Measurements from ENCODE around the gene VASH2.
"Not testable (repeated sequence)": the region's sequence is repeated elsewhere in the genome, so short reads cannot be mapped to it uniquely, and the experiment has no call there.

VASH2 gene

GRCh38 chr1:212983482-212983881 is 33.1 kb downstream of the VASH2 start:
- no peak for DNase-seq (ENCODE audit: low spot score)
- TF ChIP-seq CTCF (IDR thresholded peaks at IDR 0.05; ENCODE audit: borderline replicate concordance, control extremely low read depth, extremely low read depth, insufficient read depth, missing control alignments) = no peak
- in situ Hi-C loops (cut with MboI; ENCODE audit: low sequenced_read_pairs, unreplicated experiment) = loop anchor here (25.0 kb wide), 2 partner anchors 321 to 521 kb away; no protein-coding TSS in a partner anchor

GRCh38 chr1:212984522-212985291 is 34.4 kb downstream of the VASH2 start:
- no peak for TF ChIP-seq CTCF (IDR thresholded peaks at IDR 0.05; ENCODE audit: borderline replicate concordance, control extremely low read depth, extremely low read depth, insufficient read depth, missing control alignments)
- DNase-seq (ENCODE audit: low spot score) = no peak
- in situ Hi-C loops (cut with MboI; ENCODE audit: low sequenced_read_pairs, unreplicated experiment) = loop anchor here (25.0 kb wide), 2 partner anchors 322 to 522 kb away; no protein-coding TSS in a partner anchor

- in situ Hi-C loops (cut with MboI; ENCODE audit: low sequenced_read_pairs, unreplicated experiment) = loop anchor here (25.0 kb wide), 2 partner anchors 324 to 524 kb away; no protein-coding TSS in a partner anchor
- no peak for TF ChIP-seq CTCF (IDR thresholded peaks at IDR 0.05; ENCODE audit: borderline replicate concordance, control extremely low read depth, extremely low read depth, insufficient read depth, missing control alignments)
- no peak for DNase-seq (ENCODE audit: low spot score)
Observed at GRCh38 chr1:212986551-212986950, 36.2 kb downstream of the VASH2 start.

GRCh38 chr1:212987702-212988322 is 37.5 kb downstream of the VASH2 start:
- in situ Hi-C loops (cut with MboI; ENCODE audit: low sequenced_read_pairs, unreplicated experiment) = loop anchor here (25.0 kb wide), 2 partner anchors 326 to 526 kb away; no protein-coding TSS in a partner anchor
- no peak for TF ChIP-seq CTCF (IDR thresholded peaks at IDR 0.05; ENCODE audit: borderline replicate concordance, control extremely low read depth, extremely low read depth, insufficient read depth, missing control alignments)
- no peak for DNase-seq (ENCODE audit: low spot score)

- in situ Hi-C loops (cut with MboI; ENCODE audit: low sequenced_read_pairs, unreplicated experiment) = loop anchor here (25.0 kb wide), 2 partner anchors 328 to 528 kb away; no protein-coding TSS in a partner anchor
- no peak for DNase-seq (ENCODE audit: low spot score)
- TF ChIP-seq CTCF (IDR thresholded peaks at IDR 0.05; ENCODE audit: borderline replicate concordance, control extremely low read depth, extremely low read depth, insufficient read depth, missing control alignments) = no peak
Observed at GRCh38 chr1:212990276-212990675, 39.9 kb downstream of the VASH2 start.

GRCh38 chr1:212993960-212994359 is 43.6 kb downstream of the VASH2 start:
- DNase-seq (ENCODE audit: low spot score) = not testable (repeated sequence)
- in situ Hi-C loops (cut with MboI; ENCODE audit: low sequenced_read_pairs, unreplicated experiment) = loop anchor here (25.0 kb wide), 2 partner anchors 332 to 532 kb away; no protein-coding TSS in a partner anchor

GRCh38 chr1:212994926-212995325 is 44.6 kb downstream of the VASH2 start:
- no peak for DNase-seq (ENCODE audit: low spot score)
- no peak for TF ChIP-seq CTCF (IDR thresholded peaks at IDR 0.05; ENCODE audit: borderline replicate concordance, control extremely low read depth, extremely low read depth, insufficient read depth, missing control alignments)
- in situ Hi-C loops (cut with MboI; ENCODE audit: low sequenced_read_pairs, unreplicated experiment) = loop anchor here (25.0 kb wide), 2 partner anchors 333 to 533 kb away; no protein-coding TSS in a partner anchor
